Measurements from ENCODE around the gene RABGAP1.

GRCh38 chr9:123031963-123032362, 91.1 kb downstream of the RABGAP1 start:
- TF ChIP-seq CTCF (conservative IDR thresholded peaks at IDR 0.05 in 1 of 2, IDR thresholded peaks at IDR 0.05 in 1 of 2; ENCODE audit: extremely low read depth in 1 of 2, insufficient read depth in 1 of 2, low read depth in 1 of 2, low read length in 2 of 2), result no peak
- TF ChIP-seq EZH2 (IDR thresholded peaks at IDR 0.05; ENCODE audit: borderline replicate concordance, low read length), result no peak
